IPS-18c (cell line): ENCODE measurements around the gene ELL2.

Source experiments
- H3K4me3 ChIP-seq: 2 replicates; pipeline ENCODE4 v1.7.0; 2013; ENCODE audit warnings: low read depth, mild to moderate bottlenecking, low read length, moderate library complexity; ENCODE audit not compliant: insufficient read depth
- H3K9me3 ChIP-seq: one replicate; pipeline ENCODE4 v1.6.1; 2013; ENCODE audit warnings: mild to moderate bottlenecking, low read length, moderate library complexity; ENCODE audit not compliant: control insufficient read depth, insufficient read depth

Gene ELL2

DNA sequence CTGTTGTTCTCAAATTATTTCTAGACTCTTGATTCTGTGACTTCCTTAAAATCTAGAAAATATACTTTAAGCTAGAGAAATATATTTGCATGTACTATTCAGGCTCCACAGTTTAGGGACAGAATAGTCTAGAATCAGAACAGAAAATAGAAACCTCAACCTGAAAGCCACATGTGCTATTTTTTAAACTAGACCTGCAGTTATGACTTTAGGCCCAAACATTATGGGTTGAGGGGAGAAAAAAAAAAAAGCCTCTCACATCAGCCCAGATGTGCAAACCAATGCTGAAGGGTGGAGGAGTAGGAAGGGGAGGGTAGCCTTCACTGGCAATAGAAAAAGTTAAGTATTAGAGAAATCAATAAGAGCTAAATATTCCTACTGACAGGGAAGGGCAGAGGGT, 35.7 kb downstream of the ELL2 start:
- H3K9me3 ChIP-seq: no peaks in the 10 kb centered on the region
- no peak overlapping the region for H3K4me3 ChIP-seq

GRCh38 chr5:95925378-95925744, 36.3 kb downstream of the ELL2 start:
- H3K4me3 ChIP-seq: no peak overlapping the region
- H3K9me3 ChIP-seq: no peaks in the 10 kb centered on the region

GRCh38 chr5:95924720-95925377, 36.8 kb downstream of the ELL2 start:
- Histone ChIP-seq H3K4me3 (no peak overlapping the region), H3K9me3 (no peaks in the 10 kb centered on the region)

- H3K4me3 ChIP-seq: no peak overlapping the region
- H3K9me3 ChIP-seq: no peaks in the 10 kb centered on the region
These were observed 37.6 kb downstream of the ELL2 start for GRCh38 chr5:95923918-95924544.

DNA sequence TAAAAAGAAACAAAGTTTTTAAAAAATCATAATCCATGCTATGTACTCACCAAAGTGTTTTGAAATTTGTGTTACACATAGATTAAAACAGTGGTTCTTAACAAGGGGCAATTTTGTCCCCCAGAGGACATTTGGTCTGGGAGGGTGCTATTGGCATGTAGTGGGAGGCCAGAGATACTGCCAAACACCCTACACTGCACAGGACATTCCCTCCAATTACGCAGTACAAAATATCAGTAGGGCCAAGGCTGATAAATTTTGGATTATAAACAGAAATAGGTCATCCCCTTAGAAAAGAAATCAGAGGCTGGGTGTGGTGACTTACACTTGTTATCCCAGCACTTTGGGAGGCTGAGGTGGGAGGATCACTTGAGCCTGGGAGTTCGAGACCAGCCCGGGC, 38.9 kb downstream of the ELL2 start:
- Histone ChIP-seq H3K9me3 (no peaks in the 10 kb centered on the region), H3K4me3 (no peak overlapping the region)

GRCh38 chr5:95921501-95921900, 40.1 kb downstream of the ELL2 start:
- no peak overlapping the region for H3K4me3 ChIP-seq
- H3K9me3 ChIP-seq: no peaks in the 10 kb centered on the region

- H3K4me3 ChIP-seq: no peak overlapping the region
- no peaks in the 10 kb centered on the region for H3K9me3 ChIP-seq
These were observed 40.8 kb downstream of the ELL2 start for GRCh38 chr5:95920822-95921221.

DNA sequence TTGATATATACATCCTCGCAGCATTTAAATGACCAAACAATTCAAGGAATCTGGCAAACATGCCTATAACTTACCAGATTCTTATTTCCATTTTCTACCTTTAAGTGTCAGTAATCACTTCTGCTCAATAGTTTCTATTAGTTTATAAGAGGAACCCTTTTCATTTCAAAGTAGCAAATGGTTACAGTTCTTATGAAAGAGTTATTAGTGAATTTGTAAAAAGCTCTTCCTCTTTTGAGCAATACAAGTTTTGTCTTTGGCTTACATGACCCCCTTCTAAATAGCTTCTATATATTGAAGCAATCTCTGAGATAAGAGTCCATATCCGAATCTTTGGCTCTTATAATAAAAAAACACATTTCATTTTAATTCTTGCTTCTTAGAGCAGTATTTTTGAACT, 42.0 kb downstream of the ELL2 start:
- Histone ChIP-seq H3K9me3 (no peaks in the 10 kb centered on the region), H3K4me3 (no peak overlapping the region)

DNA sequence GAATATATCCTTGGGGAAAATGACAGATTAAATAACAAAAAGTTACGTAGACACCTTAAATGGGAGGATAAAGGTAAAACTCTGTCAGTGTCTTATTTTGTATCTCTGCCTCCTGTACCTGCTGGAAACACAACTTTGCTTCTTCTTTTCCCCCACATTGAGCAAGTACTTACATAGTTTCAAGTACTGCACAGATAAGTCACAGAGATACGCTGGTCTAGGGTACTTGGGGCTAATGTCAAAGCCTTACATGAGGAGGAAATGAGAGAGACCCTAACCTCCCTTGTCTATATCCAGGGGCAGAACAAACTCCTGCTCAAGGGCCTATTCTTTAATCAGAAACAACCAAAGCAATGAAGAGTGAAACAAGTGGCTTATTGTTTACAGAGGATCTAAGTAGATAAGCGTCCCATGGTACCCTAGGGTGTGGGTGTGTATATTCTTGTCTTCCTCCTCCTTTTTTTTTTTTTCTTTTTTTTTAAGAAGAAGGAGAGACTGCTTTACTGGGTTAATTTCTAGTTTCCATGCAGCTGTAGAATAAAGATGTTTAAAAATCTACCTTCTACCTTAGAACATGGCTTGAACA, 43.1 kb downstream of the ELL2 start:
- no peaks in the 10 kb centered on the region for H3K9me3 ChIP-seq
- no peak overlapping the region for H3K4me3 ChIP-seq

- H3K4me3 ChIP-seq: no peak overlapping the region
These were observed 44.4 kb downstream of the ELL2 start for GRCh38 chr5:95917207-95917606.

GRCh38 chr5:95916687-95917085, 45.0 kb downstream of the ELL2 start:
- Histone ChIP-seq H3K4me3 (no peak overlapping the region), H3K9me3 (no peaks in the 10 kb centered on the region)

More at GRCh38 chr5:95917207-95917606, 44.4 kb downstream of the ELL2 start:
- H3K9me3 ChIP-seq: no peaks in the 10 kb centered on the region

DNA sequence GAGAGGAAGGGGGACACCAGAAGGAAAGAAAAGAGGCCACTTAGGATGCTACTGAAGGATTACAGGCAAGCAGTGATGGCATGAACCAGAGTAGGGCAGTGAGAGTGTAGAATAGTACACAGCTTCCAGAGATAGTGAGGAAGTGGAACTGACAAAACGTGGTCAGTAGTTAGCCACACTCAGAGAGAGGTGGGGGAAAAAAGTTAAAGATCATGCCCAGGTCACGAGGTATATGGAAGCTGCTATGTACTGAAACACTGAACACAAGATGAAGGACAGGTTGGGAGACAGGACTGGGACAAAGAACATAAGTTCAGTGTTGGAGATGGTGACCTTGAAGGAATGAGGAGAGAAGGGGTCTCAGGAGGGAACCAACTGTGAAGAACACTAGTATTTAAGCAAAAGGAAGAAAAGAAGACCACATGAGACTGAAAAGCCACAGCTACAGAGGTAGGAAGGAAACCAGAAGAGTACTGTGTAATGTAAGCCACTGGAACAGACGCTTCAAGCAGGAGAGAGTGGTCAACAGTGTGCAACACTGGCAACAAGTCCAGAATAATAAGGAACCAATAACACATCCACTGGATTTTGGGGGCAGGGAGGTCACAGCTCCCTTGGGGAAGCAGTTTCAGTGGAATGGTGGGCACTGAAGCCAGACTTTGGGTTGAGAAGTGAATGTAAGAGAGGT, 45.5 kb downstream of the ELL2 start:
- no peak overlapping the region for H3K4me3 ChIP-seq
- H3K9me3 ChIP-seq: no peaks in the 10 kb centered on the region

GRCh38 chr5:95913663-95914062, 48.0 kb downstream of the ELL2 start:
- Histone ChIP-seq H3K4me3 (no peak overlapping the region), H3K9me3 (no peaks in the 10 kb centered on the region)

- no peak overlapping the region for H3K4me3 ChIP-seq
- no peaks in the 10 kb centered on the region for H3K9me3 ChIP-seq
These were observed 49.6 kb downstream of the ELL2 start for GRCh38 chr5:95912029-95912428.

- H3K4me3 ChIP-seq: no peak overlapping the region
- H3K9me3 ChIP-seq: no peaks in the 10 kb centered on the region
These were observed 51.1 kb downstream of the ELL2 start for GRCh38 chr5:95910521-95910920.

DNA sequence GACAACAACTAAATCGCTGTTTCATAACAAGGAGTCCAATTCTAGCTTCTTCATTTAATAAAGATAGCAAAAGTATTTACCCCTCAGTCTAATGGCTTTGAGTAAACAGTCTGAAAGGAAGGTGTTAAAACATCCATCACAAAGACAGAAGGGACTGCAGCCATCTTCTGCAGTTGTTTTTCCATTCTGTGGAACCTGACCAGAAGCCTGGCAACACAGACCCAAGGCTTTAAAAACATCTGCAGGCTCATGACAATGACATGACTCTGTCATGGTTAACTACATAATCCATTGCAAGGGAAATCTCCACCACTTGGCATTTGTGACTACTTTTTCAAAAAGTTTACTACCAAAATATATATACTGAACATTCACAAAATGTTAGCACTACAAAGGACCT, 51.9 kb downstream of the ELL2 start:
- H3K9me3 ChIP-seq: no peaks in the 10 kb centered on the region
- no peak overlapping the region for H3K4me3 ChIP-seq

DNA sequence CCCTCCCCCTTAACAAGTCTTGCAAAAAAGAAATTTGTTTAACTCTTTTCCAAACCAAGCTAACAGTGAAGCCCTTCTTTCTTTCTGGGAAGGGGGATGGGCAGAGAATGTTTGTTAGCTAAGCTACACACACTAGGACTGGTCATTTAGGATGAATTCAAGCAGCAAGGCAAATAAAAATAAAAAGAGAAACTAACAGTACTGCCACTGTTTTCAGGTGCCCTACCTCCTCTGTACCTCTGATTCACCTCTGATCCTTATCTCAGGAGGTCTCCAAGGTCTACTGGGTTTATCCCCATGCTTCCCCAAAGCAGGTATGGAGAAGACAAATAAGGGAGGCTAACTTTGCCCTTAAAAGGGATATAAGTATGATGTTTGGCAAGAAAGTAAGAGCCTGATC, 52.9 kb downstream of the ELL2 start:
- Histone ChIP-seq H3K9me3 (no peaks in the 10 kb centered on the region), H3K4me3 (no peak overlapping the region)
